KMS-11 (cell line): ENCODE data around the gene RGL1.

ENCODE experiments used
- H2AFZ ChIP-seq: fragments of 200-600 bp; sonication (generic); 2 replicates; pipeline ENCODE4 v1.6.1; 2016; ENCODE audit warnings: antibody characterized with exemption, mixed run types, low read depth
- H3K27ac ChIP-seq: fragments of 200-600 bp; sonication (generic); 2 replicates; pipeline ENCODE4 v1.6.1; 2016; ENCODE audit warnings: mild to moderate bottlenecking, mixed run types
- H3K27me3 ChIP-seq: fragments of 200-600 bp; sonication (generic); 2 replicates; pipeline ENCODE4 v1.6.1; 2017; ENCODE audit warnings: mild to moderate bottlenecking, low read depth, mixed run types, moderate library complexity; ENCODE audit not compliant: insufficient read depth
- H3K36me3 ChIP-seq: fragments of 200-600 bp; sonication (generic); 2 replicates; pipeline ENCODE4 v1.6.1; 2017; ENCODE audit warnings: mild to moderate bottlenecking, mixed run types; ENCODE audit not compliant: insufficient read depth
- H3K4me1 ChIP-seq: fragments of 200-600 bp; sonication (generic); 2 replicates; pipeline ENCODE4 v1.6.1; 2016; ENCODE audit warnings: mild to moderate bottlenecking, low read depth, mixed run types; ENCODE audit not compliant: poor library complexity, severe bottlenecking
- H3K4me2 ChIP-seq: fragments of 200-600 bp; sonication (generic); 2 replicates; pipeline ENCODE4 v1.7.0; 2016; ENCODE audit warnings: mild to moderate bottlenecking, mixed run types
- H3K4me3 ChIP-seq: fragments of 200-600 bp; sonication (generic); IDR thresholded peaks from 2 replicates; pipeline ENCODE4 v1.6.1; 2017; ENCODE audit warnings: low read depth, low read length, mixed read lengths; ENCODE audit not compliant: insufficient read depth
- H3K79me2 ChIP-seq: fragments of 200-600 bp; sonication (generic); 2 replicates; pipeline ENCODE4 v1.6.1; 2016; ENCODE audit warnings: low read depth, mixed run types; ENCODE audit not compliant: insufficient read depth
- H3K9ac ChIP-seq: fragments of 200-600 bp; sonication (generic); 2 replicates; pipeline ENCODE4 v1.6.1; 2016; ENCODE audit warnings: mild to moderate bottlenecking, mixed run types
- H4K20me1 ChIP-seq: fragments of 200-600 bp; sonication (generic); 2 replicates; pipeline ENCODE4 v1.6.1; 2016; ENCODE audit warnings: mild to moderate bottlenecking, mixed run types; ENCODE audit not compliant: insufficient read depth
- CTCF ChIP-seq: fragments of 200-600 bp; sonication (generic); conservative IDR thresholded peaks from 2 replicates; pipeline ENCODE4 v1.6.1; 2017; ENCODE audit warnings: low read depth, mild to moderate bottlenecking, antibody characterized with exemption, low read length, moderate library complexity, mixed read lengths

RGL1 gene

DNA sequence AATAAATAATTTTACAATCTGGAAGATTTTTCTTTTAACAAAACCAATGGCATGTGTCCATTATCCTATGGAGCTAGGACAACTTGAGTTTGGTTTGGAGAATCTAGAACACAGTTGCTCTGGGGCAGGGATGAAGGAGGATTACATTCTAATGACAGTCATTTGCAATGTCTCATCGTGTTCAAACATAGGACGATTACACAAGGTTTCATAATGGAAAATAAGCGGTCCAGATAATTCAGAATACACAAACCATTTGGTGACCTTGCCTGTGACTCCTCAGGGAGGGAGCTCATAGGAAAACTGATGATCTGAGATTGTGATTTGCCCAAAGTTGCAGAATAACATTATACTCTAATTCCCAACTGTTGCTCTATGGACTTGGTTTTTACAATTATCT lies 27.6 kb upstream of the RGL1 start:
- H3K36me3 ChIP-seq = no peaks in the 10 kb centered on the region

DNA sequence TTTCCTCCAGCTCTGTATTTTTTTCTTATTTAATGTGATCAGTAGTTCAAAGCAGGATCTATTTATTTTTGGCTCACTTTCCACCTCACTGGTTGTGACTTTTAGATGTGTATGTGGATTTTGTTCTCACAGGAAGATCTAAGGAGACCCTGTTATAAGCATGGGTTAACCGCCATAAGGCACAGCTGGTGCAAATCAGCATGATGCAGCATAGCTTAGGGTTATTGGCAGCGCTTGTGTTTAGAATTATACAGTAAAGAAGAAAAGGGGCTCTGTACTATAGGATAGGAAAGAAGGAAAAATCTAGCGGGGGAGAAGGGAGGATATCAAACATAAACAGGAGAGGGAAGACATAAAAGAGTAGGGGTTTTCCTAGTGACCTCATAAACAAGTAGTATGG lies 26.9 kb upstream of the RGL1 start:
- Histone ChIP-seq H3K9ac (no peak overlapping the region), H3K4me1 (no peaks in the 10 kb centered on the region), H3K36me3 (no peaks in the 10 kb centered on the region), H2AFZ (no peak overlapping the region), H3K27ac (no peak overlapping the region), H3K4me3 (no peak overlapping the region), H3K27me3 (no peaks in the 10 kb centered on the region), H4K20me1 (no peaks in the 10 kb centered on the region), H3K79me2 (no peaks in the 10 kb centered on the region), H3K4me2 (no peak overlapping the region)
- no peak for TF ChIP-seq CTCF

More for the DNA sequence above, 27.6 kb upstream of the RGL1 start:
- Histone ChIP-seq H3K27me3 (no peaks in the 10 kb centered on the region), H3K27ac (no peak overlapping the region), H3K4me1 (no peaks in the 10 kb centered on the region), H4K20me1 (no peaks in the 10 kb centered on the region), H3K4me3 (no peak overlapping the region), H2AFZ (no peak overlapping the region), H3K9ac (no peak overlapping the region), H3K4me2 (no peak overlapping the region), H3K79me2 (no peaks in the 10 kb centered on the region)
- TF ChIP-seq CTCF = no peak

DNA sequence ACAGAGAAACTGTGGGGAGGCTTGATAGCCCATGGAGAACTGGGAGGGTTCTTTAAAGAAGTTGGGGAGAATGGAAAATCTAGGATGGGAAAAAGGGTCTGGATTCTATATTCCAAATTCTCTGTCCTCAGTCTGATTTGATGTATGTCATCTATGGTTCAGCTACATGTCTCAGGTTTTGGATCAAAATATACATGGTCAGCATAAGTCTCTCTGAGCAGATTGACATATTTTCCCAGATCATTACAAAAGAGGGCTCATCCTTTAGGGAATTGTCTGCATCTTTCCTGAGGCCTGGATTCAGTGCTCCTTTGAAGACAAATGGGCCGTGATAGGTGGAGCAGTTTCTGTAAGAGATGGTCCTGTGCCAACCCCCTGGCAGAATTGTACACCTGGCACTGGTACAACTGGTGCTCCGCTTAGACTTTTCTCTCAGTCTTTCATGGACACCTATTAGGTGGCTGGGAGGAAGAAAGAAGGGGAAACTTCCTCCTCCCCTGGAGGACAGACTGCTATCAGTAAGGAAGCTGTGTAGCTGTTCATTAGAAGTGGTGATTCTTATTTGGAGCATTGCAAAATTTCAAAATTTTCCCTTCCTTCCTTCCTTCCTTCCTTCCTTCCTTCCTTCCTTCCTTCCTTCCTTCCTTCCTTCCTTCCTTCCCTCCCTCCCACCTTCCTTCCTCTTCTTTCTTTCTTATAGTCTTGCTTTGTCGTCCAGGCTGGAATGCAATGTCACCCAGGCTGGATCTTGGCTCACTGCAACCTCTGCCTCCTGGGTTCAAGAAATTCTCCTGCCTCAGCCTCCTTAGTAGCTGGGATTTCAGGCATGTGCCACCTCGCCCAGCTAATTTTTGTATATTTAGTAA lies 26.1 kb upstream of the RGL1 start:
- H3K36me3 ChIP-seq = no peaks in the 10 kb centered on the region
- no peaks in the 10 kb centered on the region for H3K4me1 ChIP-seq

GRCh38 chr1:183780159-183780558 lies 24.8 kb upstream of the RGL1 start:
- Histone ChIP-seq H3K9ac (no peak overlapping the region), H3K27ac (no peak overlapping the region), H2AFZ (no peak overlapping the region), H3K27me3 (no peaks in the 10 kb centered on the region), H3K36me3 (no peaks in the 10 kb centered on the region), H3K79me2 (no peaks in the 10 kb centered on the region), H3K4me1 (no peaks in the 10 kb centered on the region), H3K4me2 (no peak overlapping the region), H4K20me1 (no peaks in the 10 kb centered on the region), H3K4me3 (no peak overlapping the region)
- TF ChIP-seq CTCF = no peak

More for the DNA sequence above, 26.1 kb upstream of the RGL1 start:
- Histone ChIP-seq H3K27ac (no peak overlapping the region), H3K79me2 (no peaks in the 10 kb centered on the region), H3K9ac (no peak overlapping the region), H3K4me2 (no peak overlapping the region), H2AFZ (no peak overlapping the region), H3K4me3 (no peak overlapping the region), H3K27me3 (no peaks in the 10 kb centered on the region), H4K20me1 (no peaks in the 10 kb centered on the region)
- no peak for TF ChIP-seq CTCF
